Measurements from ENCODE around the gene CACNA1I. TPM values are rescaled to one million over a fixed set of nuclear protein-coding genes. Genes with fewer than 3 reads are reported as not detected.

CACNA1I gene
- total RNA-seq, 6 experiments from 2014 or later, result not detected

- Mint-ChIP-seq H3K9me3 (peaks cover 23% of the 10 kb centered on the region), H3K27ac (peak overlapping the region; percentile 65), H3K4me1 (ENCODE audit: low read depth) (peaks cover 63% of the 10 kb centered on the region), H3K27me3 (ENCODE audit: insufficient read depth) (peaks cover 56% of the 10 kb centered on the region), H3K36me3 (ENCODE audit: low read depth) (peaks cover 43% of the 10 kb centered on the region), H3K4me3 (peak overlapping the region; percentile 22)
- TF ChIP-seq CTCF (IDR thresholded peaks at IDR 0.05), result no peak
- no peak for DNase-seq
Measured at GRCh38 chr22:39524753-39525657, 45.5 kb upstream of the CACNA1I start.

- peaks cover 17% of the 10 kb centered on the region for H3K9me3 Mint-ChIP-seq
- H3K27me3 Mint-ChIP-seq (ENCODE audit: insufficient read depth), result peaks cover 50% of the 10 kb centered on the region
- peaks cover 42% of the 10 kb centered on the region for H3K36me3 Mint-ChIP-seq (ENCODE audit: low read depth)
- H3K4me1 Mint-ChIP-seq (ENCODE audit: low read depth), result peaks cover 69% of the 10 kb centered on the region
- peak overlapping the region; percentile 65 for H3K27ac Mint-ChIP-seq
- peak overlapping the region; percentile 6; the same call in 1 of the 2 replicates for H3K4me3 Mint-ChIP-seq
- no peak for TF ChIP-seq CTCF (IDR thresholded peaks at IDR 0.05)
- no peak for DNase-seq
Measured at GRCh38 chr22:39525658-39525975, 44.9 kb upstream of the CACNA1I start.

GRCh38 chr22:39526736-39527171 is 43.8 kb upstream of the CACNA1I start:
- Mint-ChIP-seq H3K27ac (peak overlapping the region; percentile 48; the same call in 1 of the 2 replicates), H3K4me1 (ENCODE audit: low read depth) (peaks cover 77% of the 10 kb centered on the region), H3K27me3 (ENCODE audit: insufficient read depth) (peaks cover 39% of the 10 kb centered on the region), H3K9me3 (peaks cover 6% of the 10 kb centered on the region), H3K4me3 (no peak overlapping the region), H3K36me3 (ENCODE audit: low read depth) (peaks cover 39% of the 10 kb centered on the region)
- no peak for DNase-seq
- TF ChIP-seq CTCF (IDR thresholded peaks at IDR 0.05), result no peak

GRCh38 chr22:39527481-39527961 is 43.0 kb upstream of the CACNA1I start:
- H3K27ac Mint-ChIP-seq, result peak overlapping the region; percentile 73
- no peak for TF ChIP-seq CTCF (IDR thresholded peaks at IDR 0.05)
- peaks cover 73% of the 10 kb centered on the region for H3K4me1 Mint-ChIP-seq (ENCODE audit: low read depth)
- H3K4me3 Mint-ChIP-seq, result no peak overlapping the region
- H3K9me3 Mint-ChIP-seq, result peaks cover 4% of the 10 kb centered on the region
- peaks cover 35% of the 10 kb centered on the region for H3K36me3 Mint-ChIP-seq (ENCODE audit: low read depth)
- peaks cover 33% of the 10 kb centered on the region for H3K27me3 Mint-ChIP-seq (ENCODE audit: insufficient read depth)
- DNase-seq, result no peak

- peak overlapping the region; percentile 73 for H3K27ac Mint-ChIP-seq
- peaks cover 26% of the 10 kb centered on the region for H3K27me3 Mint-ChIP-seq (ENCODE audit: insufficient read depth)
- H3K36me3 Mint-ChIP-seq (ENCODE audit: low read depth), result peaks cover 29% of the 10 kb centered on the region
- no peak overlapping the region for H3K4me3 Mint-ChIP-seq
- peaks cover 67% of the 10 kb centered on the region for H3K4me1 Mint-ChIP-seq (ENCODE audit: low read depth)
- no peak for TF ChIP-seq CTCF (IDR thresholded peaks at IDR 0.05)
- no peaks in the 10 kb centered on the region for H3K9me3 Mint-ChIP-seq
- DNase-seq, result peak; percentile 46
Measured at GRCh38 chr22:39528080-39528661, 42.4 kb upstream of the CACNA1I start.
